CD4-positive, alpha-beta T cell treated with Interleukin-2 at 100 ng/mL for 4 hours (primary cell): ENCODE measurements around the gene RPRD1B.
"Not testable (repeated sequence)": the region's sequence is repeated elsewhere in the genome, so short reads cannot be mapped to it uniquely, and the experiment has no call there.

Experiments used
- DNase-seq: peaks from one replicate; pipeline ENCODE4 v3.0.0-alpha.2; 2020; ENCODE audit warnings: low spot score

The RPRD1B gene

GRCh38 chr20:38001173-38001875, 32.2 kb upstream of the RPRD1B start:
- no peak for DNase-seq

DNA sequence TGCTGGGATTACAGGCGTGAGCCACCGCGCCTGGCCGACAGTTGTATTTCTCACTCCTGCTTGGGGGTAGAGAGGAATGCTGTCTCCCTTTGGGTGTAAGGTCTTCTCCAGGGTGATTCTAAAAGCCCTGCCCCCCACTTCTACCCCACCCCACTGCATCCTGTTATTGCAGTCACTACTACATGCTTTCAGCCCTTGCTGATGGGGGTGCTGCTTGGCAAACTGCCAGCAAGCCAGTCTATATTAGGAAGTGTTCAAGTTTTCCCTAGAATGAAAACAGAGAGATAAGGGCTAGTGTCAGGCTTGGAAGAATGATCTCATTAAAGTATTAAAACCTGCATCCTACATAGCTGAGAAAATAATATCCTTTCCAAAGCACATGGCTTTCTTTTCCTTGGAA, 31.6 kb upstream of the RPRD1B start:
- no peak for DNase-seq

GRCh38 chr20:38002422-38002821, 31.1 kb upstream of the RPRD1B start:
- no peak for DNase-seq

- no peak for DNase-seq
Measured at GRCh38 chr20:38004416-38004815, 29.1 kb upstream of the RPRD1B start.

GRCh38 chr20:38005903-38006302, 27.6 kb upstream of the RPRD1B start:
- DNase-seq: no peak

DNA sequence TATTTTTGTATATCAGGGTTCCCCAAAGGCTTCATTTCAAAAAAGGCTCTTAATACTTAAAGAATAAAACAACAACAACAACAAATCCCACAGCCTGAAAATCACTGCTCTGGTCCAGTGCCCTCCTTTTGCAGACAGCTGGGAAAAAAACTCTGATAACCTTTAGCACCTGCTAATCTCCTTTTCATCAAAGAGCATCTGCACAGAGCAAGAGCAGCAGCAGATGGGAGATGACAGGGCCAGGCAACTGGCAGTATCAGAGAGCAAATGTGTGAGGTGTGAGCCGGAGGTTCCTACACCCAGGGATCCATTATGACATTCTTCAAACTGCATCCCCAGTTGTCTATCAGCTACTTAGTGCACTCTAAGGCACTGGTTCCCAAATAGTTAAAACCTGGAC, 26.0 kb upstream of the RPRD1B start:
- DNase-seq: no peak

- no peak for DNase-seq
Measured at GRCh38 chr20:38008233-38008944, 25.2 kb upstream of the RPRD1B start.

- DNase-seq: not testable (repeated sequence)
Measured at GRCh38 chr20:38009416-38009815, 24.1 kb upstream of the RPRD1B start.

DNA sequence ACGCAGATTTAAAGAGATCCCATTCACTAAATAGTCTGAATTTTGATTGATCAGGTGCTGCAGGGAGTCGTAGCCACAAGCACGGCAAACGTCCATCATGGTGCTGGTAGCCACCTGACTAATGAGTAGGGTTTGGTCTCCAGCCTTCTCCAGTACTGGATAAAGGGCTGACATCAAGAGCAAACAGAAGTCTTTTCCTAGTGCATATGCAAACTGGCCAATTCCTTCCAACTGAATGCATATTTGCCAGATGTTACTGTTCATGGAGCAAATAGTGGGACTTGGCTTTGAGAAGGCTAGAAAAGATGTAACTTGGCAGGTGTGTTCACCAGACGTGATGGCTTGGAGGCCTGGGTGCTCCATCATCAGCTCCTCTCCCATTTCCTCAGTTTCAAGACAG, 21.9 kb upstream of the RPRD1B start:
- no peak for DNase-seq

GRCh38 chr20:38012332-38012731, 21.2 kb upstream of the RPRD1B start:
- no peak for DNase-seq

- DNase-seq: no peak
Measured at GRCh38 chr20:38013887-38014286, 19.7 kb upstream of the RPRD1B start.

GRCh38 chr20:38017959-38018358, 15.6 kb upstream of the RPRD1B start:
- DNase-seq: no peak

GRCh38 chr20:38018385-38018784, 15.2 kb upstream of the RPRD1B start:
- no peak for DNase-seq

- no peak for DNase-seq
Measured at GRCh38 chr20:38021087-38021772, 12.3 kb upstream of the RPRD1B start.

GRCh38 chr20:38023181-38024001, 10.2 kb upstream of the RPRD1B start:
- DNase-seq: no peak

- no peak for DNase-seq
Measured at GRCh38 chr20:38024496-38024895, 9.1 kb upstream of the RPRD1B start.

GRCh38 chr20:38029453-38029852, 4.1 kb upstream of the RPRD1B start:
- no peak for DNase-seq

- DNase-seq: no peak
Measured at GRCh38 chr20:38031957-38032356, 1.6 kb upstream of the RPRD1B start.

GRCh38 chr20:38032585-38033329, 789 bp upstream of the RPRD1B start:
- peak; percentile 62 for DNase-seq

DNA sequence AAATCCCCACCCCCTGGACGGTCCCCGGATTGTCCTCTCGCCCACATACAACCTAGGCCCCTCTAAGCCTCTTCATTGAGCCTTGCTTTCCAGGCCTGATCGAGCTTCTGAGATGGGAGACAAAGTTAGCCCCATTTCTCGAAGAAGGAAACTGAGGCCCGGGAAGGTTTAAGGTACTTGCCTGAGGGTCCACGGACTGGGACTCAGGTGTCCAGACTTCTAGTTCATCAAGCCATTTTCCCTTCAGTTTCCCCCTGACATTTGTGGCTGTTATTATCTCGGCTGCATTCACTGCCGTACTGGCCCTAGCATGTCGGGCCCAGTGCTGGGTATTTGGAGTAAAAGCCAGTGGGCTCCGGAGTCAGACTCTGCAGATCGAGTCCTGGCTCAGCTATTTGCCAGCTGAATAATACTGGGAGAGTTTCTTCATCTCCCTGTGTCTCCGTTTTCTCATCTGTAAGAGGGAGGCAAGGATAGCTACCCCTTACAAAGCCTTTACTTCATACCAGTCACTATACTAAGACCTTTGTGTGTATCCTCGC, 633 bp downstream of the RPRD1B start:
- no peak for DNase-seq

DNA sequence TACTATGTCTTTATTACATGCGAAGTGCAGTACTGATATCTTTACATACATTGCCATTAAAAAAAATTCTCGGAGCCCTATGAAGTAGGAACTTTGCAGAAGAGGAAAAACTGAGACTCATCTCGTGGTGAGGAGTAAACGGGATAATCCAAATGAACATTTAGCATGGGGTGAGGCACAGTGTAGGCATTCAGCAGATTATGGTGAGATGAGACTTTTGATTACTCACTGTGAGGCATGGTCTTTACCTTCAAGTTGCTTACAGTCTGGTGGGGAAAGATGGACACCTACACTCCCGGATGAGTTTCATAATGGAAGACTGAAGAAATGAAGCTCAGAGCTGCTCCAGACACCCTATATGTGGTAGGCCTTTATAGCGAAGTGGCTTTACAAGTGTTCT, 1.4 kb downstream of the RPRD1B start:
- no peak for DNase-seq
